NCI-H748 (cell line): ENCODE data around the gene ROR2.
"Not testable (repeated sequence)": the region's sequence is repeated elsewhere in the genome, so short reads cannot be mapped to it uniquely, and the experiment has no call there.

Experiments used
- DNase-seq: peaks from one replicate; lab custom pipeline; 2025; ENCODE audit not compliant: unreplicated experiment; lab: John Stamatoyannopoulos, UW

The ROR2 gene

GRCh38 chr9:91802391-91802790 lies 147.6 kb downstream of the ROR2 start:
- no peak for DNase-seq

GRCh38 chr9:91800473-91801030 lies 149.5 kb downstream of the ROR2 start:
- no peak for DNase-seq

GRCh38 chr9:91799113-91799744 lies 150.8 kb downstream of the ROR2 start:
- no peak for DNase-seq

- DNase-seq, result not testable (repeated sequence)
Observed at GRCh38 chr9:91798273-91799112, 151.5 kb downstream of the ROR2 start.

GRCh38 chr9:91797517-91797916 lies 152.5 kb downstream of the ROR2 start:
- DNase-seq, result not testable (repeated sequence)

GRCh38 chr9:91796516-91796915 lies 153.5 kb downstream of the ROR2 start:
- not testable (repeated sequence) for DNase-seq

GRCh38 chr9:91795598-91796241 lies 154.3 kb downstream of the ROR2 start:
- peak; percentile 80 for DNase-seq

GRCh38 chr9:91793371-91793770 lies 156.7 kb downstream of the ROR2 start:
- not testable (repeated sequence) for DNase-seq

- DNase-seq, result no peak
Observed at GRCh38 chr9:91790917-91791316, 159.1 kb downstream of the ROR2 start.

GRCh38 chr9:91789941-91790340 lies 160.1 kb downstream of the ROR2 start:
- no peak for DNase-seq

- DNase-seq, result no peak
Observed at GRCh38 chr9:91787931-91788330, 162.1 kb downstream of the ROR2 start.

GRCh38 chr9:91786132-91786896 lies 163.7 kb downstream of the ROR2 start:
- DNase-seq, result no peak

- DNase-seq, result no peak
Observed at GRCh38 chr9:91785447-91785842, 164.6 kb downstream of the ROR2 start.

GRCh38 chr9:91784673-91785446 lies 165.2 kb downstream of the ROR2 start:
- DNase-seq, result no peak

GRCh38 chr9:91783876-91784672 lies 166.0 kb downstream of the ROR2 start:
- no peak for DNase-seq

- DNase-seq, result peak; percentile 19
Observed at GRCh38 chr9:91783411-91783810, 166.6 kb downstream of the ROR2 start.

GRCh38 chr9:91782708-91783214 lies 167.3 kb downstream of the ROR2 start:
- DNase-seq, result no peak

GRCh38 chr9:91781906-91782305 lies 168.1 kb downstream of the ROR2 start:
- DNase-seq, result no peak

- no peak for DNase-seq
Observed at GRCh38 chr9:91781116-91781515, 168.9 kb downstream of the ROR2 start.
